Measurements from ENCODE around the gene RIPK3.
"Not testable (repeated sequence)": the region's sequence is repeated elsewhere in the genome, so short reads cannot be mapped to it uniquely, and the experiment has no call there.

Gene RIPK3

DNA sequence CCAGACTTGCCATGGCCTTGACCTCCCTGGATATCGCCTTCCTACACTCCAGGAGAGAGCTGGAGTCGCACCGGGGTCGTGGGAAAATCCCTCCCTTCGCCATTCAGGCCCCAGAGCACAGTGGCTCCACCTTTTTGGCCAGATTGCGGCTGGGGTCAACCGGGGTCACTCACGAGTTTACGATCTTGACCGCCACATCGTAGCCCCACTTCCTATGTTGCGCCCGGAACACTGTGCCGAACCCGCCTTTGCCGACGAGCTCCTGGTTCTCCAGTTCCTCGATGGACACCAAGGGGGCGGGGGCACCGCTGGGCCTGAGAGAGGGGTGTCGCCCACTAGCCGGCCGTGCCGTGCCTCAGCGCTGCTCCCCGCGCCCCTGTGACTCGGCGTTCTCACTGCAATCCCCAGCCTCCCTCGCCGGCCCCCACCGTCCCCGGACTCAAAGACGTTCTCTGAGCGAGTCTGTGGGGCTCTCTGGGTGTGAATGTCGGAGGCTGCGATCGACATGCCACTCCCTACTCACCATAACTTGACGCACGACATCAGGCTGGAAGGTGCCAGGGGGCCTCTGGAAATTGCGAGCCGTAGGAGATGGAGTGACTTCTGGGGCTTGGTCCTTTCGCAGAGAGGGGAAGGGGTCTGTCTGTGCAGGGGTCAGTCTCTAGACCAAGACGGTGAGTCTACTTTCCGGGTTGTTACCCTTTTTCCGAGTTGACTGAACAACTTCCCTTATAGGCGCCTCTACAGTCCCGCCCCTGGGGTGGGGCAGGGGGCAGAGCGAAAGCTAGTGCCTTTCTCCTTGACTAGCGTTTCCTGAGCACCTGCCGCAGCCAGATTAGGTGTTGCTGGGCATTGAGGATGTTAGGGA, at the start of gene RIPK3:
RIPK3 (minus strand) TSS at position 708 of the 868 bp plus-strand sequence; CDS start at position 543, 165 bp downstream.
- peak; percentile 67 for DNase-seq

DNA sequence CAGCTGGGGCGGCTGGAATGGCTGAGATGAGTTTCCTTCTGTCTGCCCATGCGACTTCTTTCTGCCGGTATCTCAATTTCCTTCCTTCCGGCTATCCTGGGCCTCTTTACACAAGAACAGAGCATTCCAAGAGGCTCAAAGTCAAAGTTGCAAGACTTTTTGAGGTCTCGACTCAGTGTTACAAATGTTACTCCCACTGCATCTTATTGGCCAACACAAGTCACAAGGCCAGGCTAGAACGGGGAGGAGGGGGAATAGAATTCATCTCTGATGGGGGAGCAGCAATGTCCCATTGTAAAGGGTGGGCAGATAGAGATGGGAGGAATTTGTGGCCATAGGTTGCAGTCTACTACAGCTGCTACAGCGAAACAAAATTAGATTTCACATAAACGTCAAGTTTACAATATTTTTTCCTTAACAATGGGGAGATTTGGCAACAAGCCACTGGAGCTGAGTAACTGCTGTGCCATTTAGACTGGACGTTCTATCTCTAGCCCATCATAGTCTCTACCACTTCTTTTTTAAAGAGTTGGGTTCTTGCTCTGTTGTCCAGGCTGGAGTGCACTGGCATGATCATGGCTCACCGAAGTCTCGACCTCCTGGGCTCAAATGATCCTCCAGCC, 49.5 kb upstream of the RIPK3 start:
- DNase-seq = no peak

DNA sequence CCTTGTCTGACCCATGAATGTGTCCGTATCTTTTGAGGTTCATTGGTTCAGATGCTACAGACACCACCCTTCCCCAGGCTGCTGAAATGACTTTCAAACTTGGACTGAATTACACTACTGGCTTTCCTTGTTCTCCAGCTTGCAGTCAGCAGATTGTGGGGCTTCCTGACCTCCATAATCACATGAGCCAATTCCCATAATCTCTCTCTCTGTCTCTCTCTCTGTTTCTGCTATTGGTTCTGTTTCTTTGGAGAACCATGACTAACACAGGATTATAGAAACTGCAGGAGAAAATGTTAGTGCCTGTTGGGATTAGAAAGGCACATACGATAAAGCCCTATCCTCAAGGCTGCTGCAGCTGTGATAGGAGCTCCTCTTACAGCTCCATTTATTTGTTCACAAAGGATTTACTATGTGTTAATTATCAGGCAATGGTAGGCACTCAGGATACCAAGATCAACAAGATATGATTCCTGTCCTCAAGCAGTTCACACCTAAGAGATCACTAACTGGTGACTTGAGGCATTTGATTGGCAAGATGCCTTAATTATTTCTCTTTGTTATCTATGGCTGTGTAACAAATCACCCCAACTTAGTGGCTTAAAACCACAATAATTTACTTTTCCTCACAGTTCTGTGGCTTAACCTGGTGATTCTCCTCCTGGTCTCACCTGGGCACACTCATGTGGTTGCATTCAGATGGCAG, 48.8 kb upstream of the RIPK3 start:
- no peak for DNase-seq

GRCh38 chr14:24387579-24387978, 47.8 kb upstream of the RIPK3 start:
- not testable (repeated sequence) for DNase-seq

DNA sequence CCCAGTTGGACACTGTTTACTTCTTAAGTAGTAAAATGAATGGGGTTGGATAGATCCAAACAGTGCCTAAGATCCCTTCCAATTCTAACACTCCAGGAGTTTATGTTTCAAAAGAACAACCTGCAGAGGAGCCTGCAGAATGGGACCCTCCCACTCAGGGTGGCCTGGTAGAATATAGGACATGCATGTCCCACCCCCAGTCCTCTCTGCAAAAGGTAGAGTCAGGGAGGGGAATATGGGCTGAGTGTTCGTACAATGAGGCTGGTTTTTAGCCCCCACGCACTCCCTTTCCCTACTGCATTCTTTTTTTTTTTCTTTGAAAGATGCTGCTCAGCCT, 47.2 kb upstream of the RIPK3 start:
- DNase-seq = no peak

DNA sequence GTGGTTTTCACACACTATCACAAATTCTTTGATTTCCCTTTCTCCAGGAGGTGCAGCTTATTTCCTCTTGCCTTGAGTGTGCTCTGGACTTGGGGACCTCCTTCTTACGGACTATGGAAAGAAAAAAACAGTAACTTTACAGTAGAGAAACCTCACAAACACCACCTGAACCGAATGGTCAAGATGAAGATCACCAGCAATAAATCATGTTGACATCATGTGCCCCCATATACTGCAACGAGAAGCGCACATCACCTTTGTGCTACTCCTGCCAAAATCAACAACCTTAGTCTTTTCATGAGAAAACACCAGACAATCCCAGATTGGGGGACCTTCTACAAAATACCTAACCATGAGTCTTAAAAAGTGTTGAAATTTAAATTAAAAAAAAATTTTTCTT, 45.7 kb upstream of the RIPK3 start:
- DNase-seq = no peak

DNA sequence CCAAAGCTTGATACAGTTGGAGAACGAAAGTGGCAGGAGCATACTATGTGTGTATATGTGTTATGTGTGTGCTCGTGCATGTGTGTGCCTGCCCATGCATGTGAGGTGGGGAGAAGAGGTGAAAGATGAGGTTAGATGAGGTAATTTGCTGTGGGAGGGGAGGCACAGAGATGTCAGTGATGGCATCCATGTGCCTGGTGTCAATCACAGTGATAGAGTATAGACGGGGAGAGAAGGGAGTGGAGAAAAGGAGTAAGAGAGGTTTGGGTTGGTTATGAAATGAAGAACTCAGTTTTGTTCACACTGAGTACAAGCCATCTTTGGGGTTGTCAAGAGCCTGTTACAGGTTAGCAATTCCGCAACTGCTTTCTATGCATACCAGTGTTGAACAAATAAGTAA, 44.4 kb upstream of the RIPK3 start:
- no peak for DNase-seq

GRCh38 chr14:24382064-24382371, 42.2 kb upstream of the RIPK3 start:
- no peak for DNase-seq

- no peak for DNase-seq
These were observed 41.7 kb upstream of the RIPK3 start for GRCh38 chr14:24381363-24382063.

DNA sequence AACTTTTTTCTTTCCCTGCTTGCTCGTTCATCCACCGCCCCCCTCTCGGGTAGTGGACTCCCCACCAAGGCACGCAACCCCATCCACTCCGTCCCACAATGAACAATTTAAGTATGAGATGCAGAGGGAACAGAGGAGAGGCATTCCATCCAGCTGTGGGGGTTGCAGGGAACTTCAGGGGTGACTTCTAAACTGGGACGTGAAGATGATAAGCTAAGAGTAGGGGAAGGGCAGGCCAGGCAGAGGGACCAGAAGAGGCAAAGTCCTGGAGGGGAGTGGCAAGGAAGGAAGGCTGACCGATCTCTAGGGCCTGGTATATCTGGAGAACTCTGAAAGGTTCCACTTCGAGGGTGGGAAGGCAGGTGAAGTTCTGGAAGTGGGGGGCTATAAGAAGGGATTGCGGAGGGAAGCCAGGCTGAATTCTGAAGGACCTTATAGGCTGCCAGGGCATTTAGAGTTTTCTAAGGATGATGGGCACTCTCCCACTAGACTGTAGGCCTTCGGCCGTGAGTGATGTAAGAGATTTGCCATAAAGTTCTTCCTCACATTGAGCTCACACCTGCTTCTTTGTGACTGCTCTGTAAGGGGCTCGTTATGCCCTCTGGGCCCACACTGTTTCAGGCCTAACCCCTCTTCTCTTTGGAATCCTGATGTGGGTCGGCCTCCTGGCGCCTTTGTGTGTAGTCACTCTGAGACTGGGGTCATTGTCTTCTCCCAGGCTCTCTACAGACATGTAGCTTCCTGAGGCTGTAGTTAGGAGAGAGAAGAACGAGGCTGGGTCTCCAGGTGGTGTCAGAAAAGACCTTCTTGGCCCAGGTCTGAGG, 40.3 kb upstream of the RIPK3 start:
- no peak for DNase-seq

GRCh38 chr14:24378981-24379906, 39.5 kb upstream of the RIPK3 start:
- DNase-seq = no peak

- no peak for DNase-seq
These were observed 38.5 kb upstream of the RIPK3 start for GRCh38 chr14:24378327-24378726.

DNA sequence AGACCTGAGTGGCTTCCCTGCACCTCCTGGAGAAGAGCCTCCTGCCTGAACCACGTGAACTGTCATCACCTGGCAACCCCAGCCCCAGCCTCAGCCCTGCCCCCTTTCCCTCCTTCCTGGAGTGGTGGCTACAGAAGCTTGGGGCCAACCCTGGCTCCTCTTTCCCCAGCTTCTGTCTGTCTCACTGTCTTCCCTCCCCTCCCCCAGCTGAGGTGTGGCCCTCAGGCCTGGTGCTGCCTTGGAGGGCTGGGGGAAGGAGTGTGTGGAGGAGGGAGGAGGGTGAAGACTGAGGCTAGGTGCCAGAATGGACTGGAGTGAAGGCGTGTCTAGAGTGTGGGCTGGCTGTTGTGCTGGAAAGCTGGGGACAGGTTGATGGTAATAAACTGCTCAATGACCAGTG, 37.9 kb upstream of the RIPK3 start:
- DNase-seq = no peak

- no peak for DNase-seq
These were observed 37.3 kb upstream of the RIPK3 start for GRCh38 chr14:24377126-24377525.

DNA sequence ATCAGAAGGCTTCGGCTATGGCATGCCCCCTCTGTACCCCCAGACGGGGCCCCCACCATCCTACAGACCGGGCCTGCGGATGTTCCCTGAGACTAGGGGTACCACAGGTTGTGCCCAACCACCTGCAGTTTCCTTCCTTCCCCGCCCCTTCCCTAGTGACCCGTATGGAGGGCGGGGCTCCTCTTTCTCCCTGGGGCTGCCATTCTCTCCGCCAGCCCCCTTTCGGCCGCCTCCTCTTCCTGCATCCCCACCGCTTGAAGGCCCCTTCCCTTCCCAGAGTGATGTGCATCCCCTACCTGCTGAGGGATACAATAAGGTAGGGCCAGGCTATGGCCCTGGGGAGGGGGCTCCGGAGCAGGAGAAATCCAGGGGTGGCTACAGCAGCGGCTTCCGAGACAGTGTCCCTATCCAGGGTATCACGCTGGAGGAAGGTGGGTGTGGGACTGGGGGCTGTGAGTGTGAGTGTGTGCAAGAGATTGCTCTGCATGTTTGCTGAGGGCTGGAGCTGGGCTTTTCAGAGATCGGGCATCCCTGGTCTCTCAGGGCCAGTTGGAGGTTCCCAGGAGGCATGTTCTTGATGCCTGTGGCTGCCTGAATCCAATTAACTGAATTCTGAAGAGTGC, 36.8 kb upstream of the RIPK3 start:
- no peak for DNase-seq

DNA sequence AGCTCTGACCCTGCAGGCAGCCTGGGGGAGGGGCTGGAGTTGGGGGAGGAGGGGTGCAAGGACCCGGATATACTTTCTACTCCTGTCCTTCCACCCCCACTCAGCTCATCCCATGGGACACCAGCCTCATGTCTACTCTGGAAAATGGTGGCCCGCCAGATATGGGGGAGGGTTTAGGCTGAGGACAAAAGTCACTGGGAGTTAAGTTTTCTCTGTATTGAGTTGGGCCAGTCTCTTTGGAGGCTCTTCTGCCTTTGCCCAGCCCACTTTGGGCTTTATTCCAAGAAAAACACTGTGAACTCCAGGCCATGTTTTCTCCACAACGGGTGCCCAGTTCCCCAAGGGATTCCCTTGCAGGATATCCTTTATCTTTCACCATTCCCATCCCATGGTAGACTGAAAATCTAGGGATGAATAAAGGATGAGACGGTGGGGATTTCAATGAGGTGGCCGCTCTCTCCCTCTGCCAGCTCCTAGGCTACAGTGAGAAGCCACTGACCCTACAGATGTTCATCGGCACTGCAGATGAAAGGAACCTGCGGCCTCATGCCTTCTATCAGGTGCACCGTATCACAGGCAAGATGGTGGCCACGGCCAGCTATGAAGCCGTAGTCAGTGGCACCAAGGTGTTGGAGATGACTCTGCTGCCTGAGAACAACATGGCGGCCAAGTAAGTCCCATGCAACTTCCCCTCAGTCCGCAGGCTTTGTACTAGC, 33.1 kb upstream of the RIPK3 start:
- DNase-seq = no peak

- not testable (repeated sequence) for DNase-seq
These were observed 31.8 kb upstream of the RIPK3 start for GRCh38 chr14:24371605-24372004.

DNA sequence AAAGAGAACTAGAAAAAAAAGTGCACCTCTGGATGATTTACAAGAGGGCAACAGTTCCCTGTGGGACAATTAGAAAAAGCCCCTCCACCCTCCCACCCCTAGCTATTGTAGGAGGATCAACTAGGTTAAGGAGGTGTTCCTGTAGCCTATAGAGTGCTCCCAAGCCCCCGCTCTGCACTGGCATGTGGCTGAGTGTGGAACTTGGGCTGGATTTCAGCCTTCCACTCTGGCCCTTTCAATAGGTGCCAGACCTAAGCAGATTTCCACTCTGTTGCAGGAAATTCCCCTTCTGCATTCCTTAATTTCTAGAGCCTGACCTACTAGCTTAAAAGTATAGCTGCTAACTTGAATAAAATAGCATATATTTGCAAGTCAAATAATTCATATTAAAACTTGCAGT, 31.0 kb upstream of the RIPK3 start:
- DNase-seq = no peak

DNA sequence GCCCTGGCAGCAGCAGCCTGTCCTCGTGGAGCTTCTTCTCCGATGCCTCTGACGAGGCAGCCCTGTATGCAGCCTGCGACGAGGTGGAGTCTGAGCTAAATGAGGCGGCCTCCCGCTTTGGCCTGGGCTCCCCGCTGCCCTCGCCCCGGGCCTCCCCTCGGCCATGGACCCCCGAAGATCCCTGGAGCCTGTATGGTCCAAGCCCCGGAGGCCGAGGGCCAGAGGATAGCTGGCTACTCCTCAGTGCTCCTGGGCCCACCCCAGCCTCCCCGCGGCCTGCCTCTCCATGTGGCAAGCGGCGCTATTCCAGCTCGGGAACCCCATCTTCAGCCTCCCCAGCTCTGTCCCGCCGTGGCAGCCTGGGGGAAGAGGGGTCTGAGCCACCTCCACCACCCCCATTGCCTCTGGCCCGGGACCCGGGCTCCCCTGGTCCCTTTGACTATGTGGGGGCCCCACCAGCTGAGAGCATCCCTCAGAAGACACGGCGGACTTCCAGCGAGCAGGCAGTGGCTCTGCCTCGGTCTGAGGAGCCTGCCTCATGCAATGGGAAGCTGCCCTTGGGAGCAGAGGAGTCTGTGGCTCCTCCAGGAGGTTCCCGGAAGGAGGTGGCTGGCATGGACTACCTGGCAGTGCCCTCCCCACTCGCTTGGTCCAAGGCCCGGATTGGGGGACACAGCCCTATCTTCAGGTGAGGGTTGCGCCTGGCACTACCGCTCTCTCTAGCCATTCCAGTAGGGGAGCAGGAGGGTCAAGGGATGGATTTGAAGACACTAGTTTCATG, 30.3 kb upstream of the RIPK3 start:
- DNase-seq = no peak
